NCI-H774 (cell line): ENCODE measurements around the gene UGT1A6.

ENCODE experiments used
- DNase-seq: peaks from one replicate; lab custom pipeline; 2025; lab: John Stamatoyannopoulos, UW

UGT1A6 gene

GRCh38 chr2:233820774-233821105 is 128.1 kb downstream of the UGT1A6 start:
- no peak for DNase-seq

DNA sequence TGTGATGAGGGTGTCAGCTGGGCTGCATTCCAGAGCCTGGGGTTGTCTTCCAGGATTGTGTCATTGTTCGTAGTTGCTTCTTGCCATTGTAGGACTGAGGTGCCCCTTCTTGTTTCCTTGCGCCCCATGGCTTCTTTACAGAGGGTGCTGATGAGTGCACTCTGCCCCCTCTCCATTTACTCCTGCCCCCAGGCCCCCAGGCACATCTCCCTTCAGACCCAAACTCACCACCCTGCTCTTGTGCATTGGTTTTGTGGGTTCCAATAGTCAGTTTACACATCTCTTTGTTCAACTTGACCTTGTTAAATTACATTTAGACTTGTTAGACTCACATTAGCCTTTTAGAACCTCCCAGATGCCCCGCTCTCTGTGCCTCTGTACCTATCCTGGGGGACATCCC is 128.5 kb downstream of the UGT1A6 start:
- DNase-seq, result no peak

GRCh38 chr2:233821709-233822100 is 129.0 kb downstream of the UGT1A6 start:
- no peak for DNase-seq

DNA sequence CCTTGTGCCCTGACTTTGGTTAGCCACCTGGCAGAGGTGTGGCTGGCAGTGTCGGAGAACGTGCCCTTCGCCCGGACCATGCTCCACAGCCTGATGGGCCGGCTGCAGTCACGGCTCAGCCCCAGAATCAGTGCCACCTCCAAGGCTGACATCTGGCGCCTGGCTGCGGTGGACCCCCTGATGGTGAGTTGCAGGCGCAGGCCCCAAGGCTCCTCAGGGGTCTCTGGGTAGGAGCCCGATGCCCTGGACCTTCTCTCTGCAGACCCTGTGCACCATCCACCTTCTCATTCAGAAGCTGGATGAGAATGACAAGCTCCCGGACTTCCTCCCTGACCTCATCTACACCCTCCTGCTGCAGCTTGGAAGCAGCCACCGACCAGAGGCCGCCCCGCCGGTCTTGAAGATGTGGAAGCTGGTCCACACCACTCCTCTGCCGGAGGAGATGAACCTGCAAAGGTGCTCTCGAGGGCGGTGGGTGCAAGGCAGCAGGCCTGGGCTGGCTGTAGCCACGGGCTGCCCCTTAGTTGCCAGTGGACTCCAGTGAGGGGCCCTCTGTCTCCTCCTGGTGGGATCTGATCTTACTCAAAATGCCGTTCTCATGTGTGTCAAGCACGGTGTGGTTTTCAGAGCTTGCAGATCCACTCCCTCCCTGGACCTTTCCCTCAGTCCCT is 129.5 kb downstream of the UGT1A6 start:
- DNase-seq, result no peak
